HG02970 (cell line): Measurements from ENCODE around the gene GPR107.

ENCODE experiments used
- ATAC-seq: cut with Tn5 transposase; IDR thresholded peaks from one replicate; pipeline ENCODE4 v1.9.1; 2021; ENCODE audit warnings: mild to moderate bottlenecking, moderate library complexity, moderate number of reproducible peaks; ENCODE audit not compliant: unreplicated experiment, low FRiP score

Gene GPR107

GRCh38 chr9:130128733-130129431, 75.2 kb downstream of the GPR107 start:
- ATAC-seq = no peak

GRCh38 chr9:130129432-130130061, 75.8 kb downstream of the GPR107 start:
- no peak for ATAC-seq

GRCh38 chr9:130132746-130133145, 79.0 kb downstream of the GPR107 start:
- no peak for ATAC-seq

- no peak for ATAC-seq
Observed at GRCh38 chr9:130137081-130137640, 83.5 kb downstream of the GPR107 start.

GRCh38 chr9:130137641-130138081, 84.0 kb downstream of the GPR107 start:
- ATAC-seq = no peak

- no peak for ATAC-seq
Observed at GRCh38 chr9:130138171-130138653, 84.5 kb downstream of the GPR107 start.

- no peak for ATAC-seq
Observed at GRCh38 chr9:130138791-130139190, 85.1 kb downstream of the GPR107 start.

- no peak for ATAC-seq
Observed at GRCh38 chr9:130139251-130139650, 85.5 kb downstream of the GPR107 start.

GRCh38 chr9:130140706-130141105, 87.0 kb downstream of the GPR107 start:
- no peak for ATAC-seq

- ATAC-seq = no peak
Observed at GRCh38 chr9:130142056-130142455, 88.3 kb downstream of the GPR107 start.

GRCh38 chr9:130142641-130143040, 88.9 kb downstream of the GPR107 start:
- no peak for ATAC-seq

GRCh38 chr9:130143279-130143893, 89.7 kb downstream of the GPR107 start:
- ATAC-seq = no peak

GRCh38 chr9:130143958-130144366, 90.3 kb downstream of the GPR107 start:
- no peak for ATAC-seq

- no peak for ATAC-seq
Observed at GRCh38 chr9:130144703-130145102, 91.0 kb downstream of the GPR107 start.

GRCh38 chr9:130145658-130146057, 92.0 kb downstream of the GPR107 start:
- no peak for ATAC-seq

- no peak for ATAC-seq
Observed at GRCh38 chr9:130147198-130147597, 93.5 kb downstream of the GPR107 start.

GRCh38 chr9:130147910-130148309, 94.2 kb downstream of the GPR107 start:
- ATAC-seq = no peak

GRCh38 chr9:130149031-130149430, 95.3 kb downstream of the GPR107 start:
- no peak for ATAC-seq

- no peak for ATAC-seq
Observed at GRCh38 chr9:130149654-130150286, 96.1 kb downstream of the GPR107 start.

GRCh38 chr9:130150779-130151382, 97.2 kb downstream of the GPR107 start:
- ATAC-seq = no peak
